ENCODE results near the gene BCL2L15. TPM values are rescaled to one million over a fixed set of nuclear protein-coding genes. Genes with fewer than 3 reads are reported as not detected.

Gene BCL2L15
- total RNA-seq, 1 experiment from 2014 or later: 0.10 TPM

- DNase-seq (ENCODE audit: low read depth, low spot score) (no peak), ATAC-seq (no peak)
- in situ Hi-C loops (cut with HindIII; ENCODE audit: low pct_unique_long_range_greater_than_20kb, low sequenced_read_pairs): no loop called here
- Histone ChIP-seq H3K27ac (ENCODE audit: low read length) (no peak overlapping the region), H3K27me3 (ENCODE audit: control insufficient read depth, insufficient read depth, low read length) (no peaks in the 10 kb centered on the region), H3K36me3 (ENCODE audit: control insufficient read depth, insufficient read depth, low read length) (no peaks in the 10 kb centered on the region), H3K9me3 (ENCODE audit: control insufficient read depth, insufficient read depth, low read depth, low read length) (no peaks in the 10 kb centered on the region), H3K4me3 (ENCODE audit: low read depth in 2 of 2, low read length in 2 of 2) (no peak overlapping the region), H3K4me1 (ENCODE audit: control insufficient read depth, insufficient read depth, low read length) (no peaks in the 10 kb centered on the region)
- POLR2A ChIA-PET: interaction anchor here (0.5 kb wide), 1 partner anchor 83 kb away, joined by 4 read pairs; no protein-coding TSS in a partner anchor
- TF ChIP-seq REST (IDR thresholded peaks at IDR 0.05; ENCODE audit: insufficient read depth in 1 of 2, low read depth in 2 of 2, low read length in 1 of 2): no peak
- no peak for TF ChIP-seq TCF7L2 (IDR thresholded peaks at IDR 0.05; ENCODE audit: low read depth, low read length)
- TF ChIP-seq POLR2AphosphoS5 (IDR thresholded peaks at IDR 0.05; ENCODE audit: low read depth, low read length): no peak
- no peak for TF ChIP-seq SIN3A (IDR thresholded peaks at IDR 0.05; ENCODE audit: borderline replicate concordance, insufficient read depth, low read depth, low read length)
- TF ChIP-seq CTCF (IDR thresholded peaks at IDR 0.05): no peak
- CTCF ChIA-PET: no interaction called here
- intact Hi-C loops (cut with micrococcal nuclease; ENCODE audit: unreplicated experiment): no loop called here
- no TSS peak for BruUV-seq (replicated peaks)
Observed at GRCh38 chr1:113886417-113887401, 672 bp downstream of the BCL2L15 start.

DNA sequence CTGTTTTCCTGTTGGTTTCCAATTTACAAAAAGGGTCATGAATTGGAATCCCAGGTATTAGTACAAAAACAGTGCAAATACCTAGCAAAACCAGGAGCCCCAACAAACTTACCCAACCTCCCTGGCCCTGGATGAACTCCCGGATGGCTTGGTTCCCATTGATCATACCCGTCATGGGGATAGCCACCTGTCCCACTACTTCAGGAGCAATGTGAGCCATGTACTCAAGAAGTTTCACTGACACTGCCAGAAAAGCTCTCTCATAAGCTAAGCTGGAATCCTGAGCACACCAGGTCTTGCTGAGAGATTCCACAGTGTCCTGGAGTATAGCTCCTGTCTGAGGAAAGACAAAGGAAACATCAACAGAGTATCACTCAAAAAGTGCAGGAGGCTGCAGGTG, 5.7 kb downstream of the BCL2L15 start:
- CTCF ChIA-PET: no interaction called here
- BruUV-seq (replicated peaks): no TSS peak

More for the DNA sequence above, 5.7 kb downstream of the BCL2L15 start:
- Histone ChIP-seq H3K27ac (ENCODE audit: low read length) (no peak overlapping the region), H3K36me3 (ENCODE audit: control insufficient read depth, insufficient read depth, low read length) (no peaks in the 10 kb centered on the region), H3K27me3 (ENCODE audit: control insufficient read depth, insufficient read depth, low read length) (no peaks in the 10 kb centered on the region), H3K9me3 (ENCODE audit: control insufficient read depth, insufficient read depth, low read depth, low read length) (no peaks in the 10 kb centered on the region), H3K4me3 (ENCODE audit: low read depth in 2 of 2, low read length in 2 of 2) (no peak overlapping the region), H3K4me1 (ENCODE audit: control insufficient read depth, insufficient read depth, low read length) (no peaks in the 10 kb centered on the region)
- in situ Hi-C loops (cut with HindIII; ENCODE audit: low pct_unique_long_range_greater_than_20kb, low sequenced_read_pairs) (no loop called here), intact Hi-C loops (cut with micrococcal nuclease; ENCODE audit: unreplicated experiment) (no loop called here)
- ATAC-seq (no peak), DNase-seq (ENCODE audit: low read depth, low spot score) (no peak)
- POLR2A ChIA-PET: no interaction called here
- TF ChIP-seq SIN3A (IDR thresholded peaks at IDR 0.05; ENCODE audit: borderline replicate concordance, insufficient read depth, low read depth, low read length): no peak
- no peak for TF ChIP-seq REST (IDR thresholded peaks at IDR 0.05; ENCODE audit: insufficient read depth in 1 of 2, low read depth in 2 of 2, low read length in 1 of 2)
- no peak for TF ChIP-seq POLR2AphosphoS5 (IDR thresholded peaks at IDR 0.05; ENCODE audit: low read depth, low read length)
- no peak for TF ChIP-seq CTCF (IDR thresholded peaks at IDR 0.05)
- TF ChIP-seq TCF7L2 (IDR thresholded peaks at IDR 0.05; ENCODE audit: low read depth, low read length): no peak

Measured in Panc1 (cell line).